ENCODE measurements around the gene RAB5A.

DNA sequence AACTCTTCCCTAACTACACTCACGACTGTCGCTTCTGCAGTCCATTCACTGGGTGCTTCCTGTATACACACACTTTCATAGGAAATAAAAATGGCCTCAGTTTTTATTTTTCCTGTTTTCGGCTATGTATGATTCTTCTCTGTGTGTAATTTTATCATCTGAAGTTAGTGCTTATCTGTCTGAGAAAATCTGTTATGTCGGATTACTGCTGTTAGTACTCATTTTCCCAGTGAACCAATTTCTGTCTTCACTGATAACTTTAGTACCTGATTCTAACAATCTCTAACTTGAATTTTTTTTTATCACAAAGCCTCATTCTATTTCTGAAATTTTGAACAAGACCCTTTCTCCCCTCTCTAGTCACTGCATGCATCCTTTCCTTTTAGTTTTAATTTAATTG is 20.9 kb downstream of the RAB5A start:
- TF ChIP-seq POLR2A (IDR thresholded peaks at IDR 0.05) (no peak), CTCF (IDR thresholded peaks at IDR 0.05) (no peak)

All from ovary (tissue), 3 donors.